Left ventricle myocardium inferior (tissue), 1 donor: ENCODE results near the gene AGAP3. TPM values are rescaled to one million over a fixed set of nuclear protein-coding genes. Genes with fewer than 3 reads are reported as not detected.

Experiments
- DNase-seq: peaks from one replicate; pipeline ENCODE4 v3.0.0-alpha.2; 2020
- H3K27ac ChIP-seq: fragments of 200-600 bp; replicated peaks from 2 replicates; pipeline ENCODE4 v1.8.0; 2021
- H3K27me3 ChIP-seq: fragments of 200-600 bp; 2 replicates; pipeline ENCODE4 v1.8.0; 2021; ENCODE audit warnings: low read depth
- H3K36me3 ChIP-seq: fragments of 200-600 bp; 2 replicates; pipeline ENCODE4 v1.8.0; 2021
- H3K4me1 ChIP-seq: fragments of 200-600 bp; 2 replicates; pipeline ENCODE4 v1.8.0; 2021
- H3K4me3 ChIP-seq: fragments of 200-600 bp; 2 replicates; pipeline ENCODE4 v1.8.0; 2021; ENCODE audit warnings: mild to moderate bottlenecking, moderate library complexity
- H3K9me3 ChIP-seq: fragments of 200-600 bp; replicated peaks from 2 replicates; pipeline ENCODE4 v1.8.0; 2021
- intact Hi-C: fragments of 100-400 bp; cut with micrococcal nuclease; formaldehyde crosslinking; loops from one replicate; pipeline ENCODE4 v1.11.0; 2022
- total RNA-seq: library from RNA; stranded (reverse); fragmentation: NEBNext Ultra II Directional; extraction: Animal tissue kit (Norgen Biotek cat#: 25700); gene quantifications from one replicate; pipeline ENCODE4 v1.2.1, GENCODE V29; 2021
- TF ChIP-seq, protein P1 (sequence below): fragments of 200-600 bp; IDR thresholded peaks from 2 replicates; pipeline ENCODE4 v1.8.0; 2021; ENCODE audit warnings: antibody characterized with exemption, mild to moderate bottlenecking, borderline replicate concordance
- donor health status: DM: no; HTN: yes; CAD: no; lungs with severe emphysema.

The AGAP3 gene
- total RNA-seq, 1 donor from 2014 or later: 51.0 TPM

DNA sequence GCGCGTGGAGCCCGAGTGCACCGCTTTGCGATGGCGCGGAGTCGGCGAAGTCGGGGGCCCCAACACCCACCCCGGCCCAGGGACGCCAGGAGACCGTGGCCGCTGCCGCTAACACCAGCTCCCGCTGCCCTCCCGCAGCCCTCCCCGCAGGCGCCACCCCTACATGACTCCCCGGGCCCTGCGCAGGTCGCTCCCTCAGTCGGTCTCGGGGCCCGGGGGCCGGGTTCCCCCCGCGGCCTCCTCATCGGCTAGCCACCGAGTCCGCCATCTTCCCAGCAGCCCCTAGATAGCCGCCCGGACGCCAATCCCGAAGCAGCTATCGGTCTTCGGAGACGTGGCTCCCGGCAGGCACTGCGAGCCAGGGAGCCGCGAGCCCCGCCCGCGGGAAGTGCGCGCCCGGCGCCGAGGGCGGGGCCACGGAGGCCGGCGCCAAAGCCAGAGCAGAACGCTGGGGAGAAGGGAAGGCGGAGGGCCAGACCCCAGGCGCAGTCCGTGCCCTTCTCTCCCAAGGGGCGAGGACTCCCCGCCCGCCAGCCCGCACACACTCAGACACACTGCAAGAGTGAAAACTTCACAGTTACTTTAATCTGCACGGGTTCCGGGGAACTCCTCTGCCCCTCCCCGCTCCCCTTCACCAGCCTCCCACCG is 5.6 kb upstream of the AGAP3 start, which contains the start of gene FASTK:
FASTK (minus strand) TSS at position 288 of the 648 bp plus-strand sequence; CDS start at position 245, 43 bp downstream.
- Histone ChIP-seq H3K27me3 (no peaks in the 10 kb centered on the region), H3K27ac (peak within 1 kb of the TSS; percentile 96), H3K9me3 (no peaks in the 10 kb centered on the region), H3K4me1 (peaks cover 81% of the 10 kb centered on the region), H3K4me3 (peak within 1 kb of the TSS; percentile 89), H3K36me3 (peaks cover 7% of the 10 kb centered on the region)
- DNase-seq: peak; percentile 91
- TF ChIP-seq, protein P1, sequence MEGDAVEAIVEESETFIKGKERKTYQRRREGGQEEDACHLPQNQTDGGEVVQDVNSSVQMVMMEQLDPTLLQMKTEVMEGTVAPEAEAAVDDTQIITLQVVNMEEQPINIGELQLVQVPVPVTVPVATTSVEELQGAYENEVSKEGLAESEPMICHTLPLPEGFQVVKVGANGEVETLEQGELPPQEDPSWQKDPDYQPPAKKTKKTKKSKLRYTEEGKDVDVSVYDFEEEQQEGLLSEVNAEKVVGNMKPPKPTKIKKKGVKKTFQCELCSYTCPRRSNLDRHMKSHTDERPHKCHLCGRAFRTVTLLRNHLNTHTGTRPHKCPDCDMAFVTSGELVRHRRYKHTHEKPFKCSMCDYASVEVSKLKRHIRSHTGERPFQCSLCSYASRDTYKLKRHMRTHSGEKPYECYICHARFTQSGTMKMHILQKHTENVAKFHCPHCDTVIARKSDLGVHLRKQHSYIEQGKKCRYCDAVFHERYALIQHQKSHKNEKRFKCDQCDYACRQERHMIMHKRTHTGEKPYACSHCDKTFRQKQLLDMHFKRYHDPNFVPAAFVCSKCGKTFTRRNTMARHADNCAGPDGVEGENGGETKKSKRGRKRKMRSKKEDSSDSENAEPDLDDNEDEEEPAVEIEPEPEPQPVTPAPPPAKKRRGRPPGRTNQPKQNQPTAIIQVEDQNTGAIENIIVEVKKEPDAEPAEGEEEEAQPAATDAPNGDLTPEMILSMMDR: no peak
- intact Hi-C loops: no loop called here

- TF ChIP-seq, protein P1: no peak
- Histone ChIP-seq H3K27ac (peak overlapping the region; percentile 96), H3K4me3 (peak overlapping the region; percentile 89), H3K27me3 (no peaks in the 10 kb centered on the region), H3K36me3 (no peaks in the 10 kb centered on the region), H3K4me1 (peaks cover 85% of the 10 kb centered on the region), H3K9me3 (no peaks in the 10 kb centered on the region)
- intact Hi-C loops: no loop called here
- DNase-seq: no peak
Observed at GRCh38 chr7:151081170-151082101, 4.8 kb upstream of the AGAP3 start.

- H3K36me3 ChIP-seq: no peaks in the 10 kb centered on the region
- H3K27ac ChIP-seq: peak overlapping the region; percentile 96
- intact Hi-C loops: no loop called here
- DNase-seq: no peak
- H3K4me1 ChIP-seq: peaks cover 82% of the 10 kb centered on the region
- H3K27me3 ChIP-seq: no peaks in the 10 kb centered on the region
- TF ChIP-seq, protein P1: no peak
- no peaks in the 10 kb centered on the region for H3K9me3 ChIP-seq
- H3K4me3 ChIP-seq: peak overlapping the region; percentile 89
Observed at GRCh38 chr7:151082141-151083070, 3.9 kb upstream of the AGAP3 start.

- intact Hi-C loops: no loop called here
- no peaks in the 10 kb centered on the region for H3K27me3 ChIP-seq
- TF ChIP-seq, protein P1: no peak
- no peaks in the 10 kb centered on the region for H3K36me3 ChIP-seq
- DNase-seq: peak; percentile 85
- H3K4me3 ChIP-seq: peak within 1 kb of the TSS; percentile 89
- H3K9me3 ChIP-seq: no peaks in the 10 kb centered on the region
- peak within 1 kb of the TSS; percentile 96 for H3K27ac ChIP-seq
- H3K4me1 ChIP-seq: peaks cover 82% of the 10 kb centered on the region
Observed at GRCh38 chr7:151083071-151083823, 3.0 kb upstream of the AGAP3 start, which contains the start of gene TMUB1. TMUB1 (minus strand) TSS chr7:151083493; CDS start chr7:151082563, 930 bp downstream.
